Stimulated activated CD8-positive, alpha-beta memory T cell treated with anti-CD3 and anti-CD28 coated beads, Interleukin-4, amount 100 ng/mL, for 48 hours (primary cell): Measurements from ENCODE around the gene HK3.

Source experiments
- DNase-seq: peaks from one replicate; pipeline ENCODE4 v3.0.0-alpha.2; 2020

Gene HK3

GRCh38 chr5:176847148-176847547, 52.0 kb downstream of the HK3 start:
- no peak for DNase-seq

GRCh38 chr5:176846335-176847140, 52.6 kb downstream of the HK3 start:
- peak; percentile 40 for DNase-seq

GRCh38 chr5:176845392-176845713, 53.8 kb downstream of the HK3 start:
- no peak for DNase-seq

GRCh38 chr5:176844706-176845391, 54.3 kb downstream of the HK3 start:
- no peak for DNase-seq

- no peak for DNase-seq
Measured at GRCh38 chr5:176844281-176844680, 54.9 kb downstream of the HK3 start.

GRCh38 chr5:176843673-176844072, 55.5 kb downstream of the HK3 start:
- DNase-seq = no peak

- DNase-seq = peak; percentile 86
Measured at GRCh38 chr5:176837707-176838115, 61.4 kb downstream of the HK3 start.

GRCh38 chr5:176836811-176837706, 62.1 kb downstream of the HK3 start:
- no peak for DNase-seq

- DNase-seq = no peak
Measured at GRCh38 chr5:176835918-176836317, 63.2 kb downstream of the HK3 start.

- no peak for DNase-seq
Measured at GRCh38 chr5:176833286-176833685, 65.9 kb downstream of the HK3 start.

- no peak for DNase-seq
Measured at GRCh38 chr5:176832162-176832561, 67.0 kb downstream of the HK3 start.

GRCh38 chr5:176831425-176831824, 67.7 kb downstream of the HK3 start:
- DNase-seq = no peak

GRCh38 chr5:176830995-176831423, 68.1 kb downstream of the HK3 start:
- DNase-seq = no peak
